Measurements from ENCODE around the gene CD274.

DNA sequence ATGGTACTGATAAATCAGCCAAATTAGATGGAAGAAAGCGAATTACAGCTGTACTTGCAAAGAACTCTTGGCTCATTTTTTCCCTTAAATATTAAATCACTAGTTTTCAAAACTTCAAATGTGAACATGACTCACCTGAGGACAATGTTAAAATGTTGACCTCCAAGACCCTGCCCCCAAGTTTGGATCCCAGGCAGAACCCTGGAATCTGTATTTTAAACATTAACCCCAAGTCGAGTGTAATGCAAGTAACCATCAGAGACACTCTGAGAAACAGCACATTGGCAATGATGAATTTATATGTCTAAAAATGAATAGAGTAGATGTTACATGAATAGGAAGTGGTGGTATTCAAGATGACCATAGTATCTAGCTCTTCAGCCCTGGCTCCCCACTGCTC lies 2.3 kb upstream of the CD274 start:
- TF ChIP-seq, protein P1, sequence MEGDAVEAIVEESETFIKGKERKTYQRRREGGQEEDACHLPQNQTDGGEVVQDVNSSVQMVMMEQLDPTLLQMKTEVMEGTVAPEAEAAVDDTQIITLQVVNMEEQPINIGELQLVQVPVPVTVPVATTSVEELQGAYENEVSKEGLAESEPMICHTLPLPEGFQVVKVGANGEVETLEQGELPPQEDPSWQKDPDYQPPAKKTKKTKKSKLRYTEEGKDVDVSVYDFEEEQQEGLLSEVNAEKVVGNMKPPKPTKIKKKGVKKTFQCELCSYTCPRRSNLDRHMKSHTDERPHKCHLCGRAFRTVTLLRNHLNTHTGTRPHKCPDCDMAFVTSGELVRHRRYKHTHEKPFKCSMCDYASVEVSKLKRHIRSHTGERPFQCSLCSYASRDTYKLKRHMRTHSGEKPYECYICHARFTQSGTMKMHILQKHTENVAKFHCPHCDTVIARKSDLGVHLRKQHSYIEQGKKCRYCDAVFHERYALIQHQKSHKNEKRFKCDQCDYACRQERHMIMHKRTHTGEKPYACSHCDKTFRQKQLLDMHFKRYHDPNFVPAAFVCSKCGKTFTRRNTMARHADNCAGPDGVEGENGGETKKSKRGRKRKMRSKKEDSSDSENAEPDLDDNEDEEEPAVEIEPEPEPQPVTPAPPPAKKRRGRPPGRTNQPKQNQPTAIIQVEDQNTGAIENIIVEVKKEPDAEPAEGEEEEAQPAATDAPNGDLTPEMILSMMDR (IDR thresholded peaks at IDR 0.05), result no peak
- no peak for TF ChIP-seq POLR2A (IDR thresholded peaks at IDR 0.05)
